Astrocyte (in vitro differentiated cells and primary cell): ENCODE results near the gene TLE1. TPM values are rescaled to one million over a fixed set of nuclear protein-coding genes. Genes with fewer than 3 reads are reported as not detected.
A peak's percentile ranks its signal among the peaks of the same experiment; 100 is the strongest.

Source experiments
- DNase-seq: peaks from one replicate; pipeline ENCODE4 v3.0.0-alpha.2; 2010; ENCODE audit warnings: low read depth
- FAIRE-seq: peaks from 2 replicates; lab custom pipeline; 2011; peaks lifted over from hg19 to GRCh38; lab: Jason Lieb, UNC
- H2AFZ ChIP-seq: 2 replicates; pipeline ENCODE4 v1.6.0; 2012; ENCODE audit warnings: low read depth, low read length, inconsistent platforms
- H3K27ac ChIP-seq: 2 replicates; pipeline ENCODE4 v1.5.1; 2011; ENCODE audit warnings: low read depth, low read length, inconsistent platforms
- H3K27me3 ChIP-seq: 2 replicates; pipeline ENCODE4 v1.6.0; 2011; ENCODE audit warnings: low read length, inconsistent platforms; ENCODE audit not compliant: insufficient read depth
- H3K36me3 ChIP-seq: 2 replicates; pipeline ENCODE4 v1.5.1; 2011; ENCODE audit warnings: low read length, inconsistent platforms; ENCODE audit not compliant: insufficient read depth
- H3K4me1 ChIP-seq: 2 replicates; pipeline ENCODE4 v1.5.1; 2011; ENCODE audit warnings: low read length, inconsistent platforms; ENCODE audit not compliant: insufficient read depth
- H3K4me2 ChIP-seq: 2 replicates; pipeline ENCODE4 v1.6.0; 2012; ENCODE audit warnings: low read length, inconsistent platforms
- H3K4me3 ChIP-seq: 2 replicates; pipeline ENCODE4 v1.5.1; 2011; ENCODE audit warnings: low read depth, mild to moderate bottlenecking, low read length, inconsistent platforms; ENCODE audit not compliant: insufficient read depth
- H3K79me2 ChIP-seq: 2 replicates; pipeline ENCODE4 v1.6.0; 2012; ENCODE audit warnings: mild to moderate bottlenecking, low read length, inconsistent platforms; ENCODE audit not compliant: insufficient read depth
- H3K9ac ChIP-seq: 2 replicates; pipeline ENCODE4 v1.6.0; 2012; ENCODE audit warnings: mild to moderate bottlenecking, low read length, inconsistent platforms
- H3K9me3 ChIP-seq: 2 replicates; pipeline ENCODE4 v1.5.1; 2012; ENCODE audit warnings: low read depth, mild to moderate bottlenecking, low read length, inconsistent platforms; ENCODE audit not compliant: insufficient read depth
- H4K20me1 ChIP-seq: 2 replicates; pipeline ENCODE4 v1.6.0; 2012; ENCODE audit warnings: low read length, inconsistent platforms; ENCODE audit not compliant: insufficient read depth
- H3K27ac Mint-ChIP-seq: one replicate; pipeline ENCODE4 v1.8.0; 2021; ENCODE audit warnings: mild to moderate bottlenecking, mixed read lengths; ENCODE audit not compliant: unreplicated experiment
- H3K27me3 Mint-ChIP-seq: one replicate; pipeline ENCODE4 v1.8.0; 2021; ENCODE audit warnings: low read depth, mixed read lengths; ENCODE audit not compliant: unreplicated experiment
- H3K36me3 Mint-ChIP-seq: one replicate; pipeline ENCODE4 v1.8.0; 2021; ENCODE audit warnings: low read depth, mixed read lengths; ENCODE audit not compliant: unreplicated experiment
- H3K4me1 Mint-ChIP-seq: one replicate; pipeline ENCODE4 v1.8.0; 2021; ENCODE audit warnings: low read depth, mixed read lengths; ENCODE audit not compliant: unreplicated experiment
- H3K4me3 Mint-ChIP-seq: one replicate; pipeline ENCODE4 v1.8.0; 2021; ENCODE audit warnings: mild to moderate bottlenecking, moderate library complexity, mixed read lengths; ENCODE audit not compliant: unreplicated experiment
- H3K9me3 Mint-ChIP-seq: one replicate; pipeline ENCODE4 v1.8.0; 2021; ENCODE audit warnings: mild to moderate bottlenecking, mixed read lengths; ENCODE audit not compliant: unreplicated experiment
- CTCF ChIP-seq: IDR thresholded peaks from 2 replicates; pipeline ENCODE4 v1.5.1; 2011; ENCODE audit warnings: low read depth, mild to moderate bottlenecking, inconsistent platforms, low read length, moderate library complexity; ENCODE audit not compliant: insufficient read depth
- EZH2 ChIP-seq: IDR thresholded peaks from 2 replicates; pipeline ENCODE4 v1.6.1; 2012; ENCODE audit warnings: mild to moderate bottlenecking, low read length, inconsistent platforms; ENCODE audit not compliant: insufficient read depth
- total RNA-seq: library from RNA; stranded (reverse); gene quantifications from 2 replicates; pipeline ENCODE4 v1.2.1, GENCODE V29; 2021

TLE1 gene
- total RNA-seq, 1 donor from 2014 or later = 29.6 TPM

GRCh38 chr9:81584099-81584498 is 105.2 kb downstream of the TLE1 start:
- Histone ChIP-seq H3K36me3 (no peaks in the 10 kb centered on the region), H3K4me3 (no peak overlapping the region), H3K79me2 (no peaks in the 10 kb centered on the region), H3K9ac (no peak overlapping the region), H3K27ac (no peak overlapping the region), H4K20me1 (no peaks in the 10 kb centered on the region), H3K4me2 (no peak overlapping the region), H3K4me1 (peaks cover 16% of the 10 kb centered on the region), H3K27me3 (no peaks in the 10 kb centered on the region), H3K9me3 (no peaks in the 10 kb centered on the region), H2AFZ (no peak overlapping the region)
- DNase-seq (no peak), FAIRE-seq (no peak)
- Mint-ChIP-seq H3K4me3 (no peak overlapping the region), H3K27me3 (no peaks in the 10 kb centered on the region), H3K27ac (no peak overlapping the region), H3K36me3 (peaks cover 16% of the 10 kb centered on the region), H3K4me1 (peaks cover 17% of the 10 kb centered on the region), H3K9me3 (no peaks in the 10 kb centered on the region)
- no peak for TF ChIP-seq EZH2
- no peak for TF ChIP-seq CTCF

- no peak for TF ChIP-seq CTCF
- no peak for TF ChIP-seq EZH2
- Histone ChIP-seq H3K9ac (no peak overlapping the region), H3K27ac (no peak overlapping the region), H3K4me2 (no peak overlapping the region), H3K4me1 (peaks cover 7% of the 10 kb centered on the region), H3K9me3 (no peaks in the 10 kb centered on the region), H3K36me3 (no peaks in the 10 kb centered on the region), H2AFZ (no peak overlapping the region), H3K79me2 (no peaks in the 10 kb centered on the region), H4K20me1 (no peaks in the 10 kb centered on the region), H3K27me3 (no peaks in the 10 kb centered on the region), H3K4me3 (no peak overlapping the region)
- DNase-seq = no peak
- no peak overlapping the region for H3K27ac Mint-ChIP-seq
- no peaks in the 10 kb centered on the region for H3K9me3 Mint-ChIP-seq
- no peak for FAIRE-seq
- H3K36me3 Mint-ChIP-seq = peaks cover 19% of the 10 kb centered on the region
- no peaks in the 10 kb centered on the region for H3K27me3 Mint-ChIP-seq
- no peak overlapping the region for H3K4me3 Mint-ChIP-seq
- H3K4me1 Mint-ChIP-seq = peaks cover 18% of the 10 kb centered on the region
Observed at GRCh38 chr9:81581986-81582385, 107.4 kb downstream of the TLE1 start.

DNA sequence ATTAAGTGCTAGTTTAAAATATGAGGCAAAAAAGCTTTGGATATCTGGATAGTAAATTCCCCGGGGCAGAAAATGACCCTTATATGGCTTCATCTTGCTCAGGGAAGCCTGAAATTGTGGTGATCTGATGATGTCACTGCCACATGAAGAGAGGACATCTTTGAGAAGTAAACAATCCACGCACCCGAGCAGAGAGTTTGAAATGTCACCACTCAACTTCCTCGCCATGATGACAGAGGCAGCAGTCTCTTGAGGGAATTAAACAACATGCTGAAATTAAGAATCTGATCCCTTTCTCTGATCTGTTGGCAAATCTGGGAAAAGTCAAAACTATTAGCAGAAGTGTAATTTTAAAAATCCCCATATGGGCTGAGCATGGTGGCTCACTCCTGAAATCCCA is 110.0 kb downstream of the TLE1 start:
- Mint-ChIP-seq H3K4me3 (no peak overlapping the region), H3K27me3 (no peaks in the 10 kb centered on the region), H3K4me1 (peaks cover 40% of the 10 kb centered on the region), H3K27ac (peak overlapping the region; percentile 55), H3K9me3 (no peaks in the 10 kb centered on the region), H3K36me3 (peaks cover 11% of the 10 kb centered on the region)
- Histone ChIP-seq H3K9me3 (no peaks in the 10 kb centered on the region), H3K9ac (no peak overlapping the region), H3K4me1 (peaks cover 11% of the 10 kb centered on the region), H3K79me2 (no peaks in the 10 kb centered on the region), H3K36me3 (no peaks in the 10 kb centered on the region), H3K27ac (no peak overlapping the region), H4K20me1 (no peaks in the 10 kb centered on the region), H3K4me2 (no peak overlapping the region), H2AFZ (no peak overlapping the region), H3K27me3 (no peaks in the 10 kb centered on the region), H3K4me3 (no peak overlapping the region)
- no peak for DNase-seq
- no peak for FAIRE-seq
- TF ChIP-seq EZH2 (no peak), CTCF (no peak)
